Stimulated activated CD4-positive, alpha-beta T cell treated with anti-CD3 and anti-CD28 coated beads, Interleukin-1b, Interleukin-23, amount 100 ng/mL, for 24 hours (primary cell): ENCODE results near the gene MED28.
A peak's percentile ranks its signal among the peaks of the same experiment; 100 is the strongest.
"Not testable (repeated sequence)": the region's sequence is repeated elsewhere in the genome, so short reads cannot be mapped to it uniquely, and the experiment has no call there.

Source experiments
- DNase-seq, 4 experiments: peaks; one replicate each; pipeline ENCODE4 v3.0.0-alpha.2; 2020; ENCODE audit warnings: low read depth in 4 of 4, low spot score in 1 of 4

MED28 gene

DNA sequence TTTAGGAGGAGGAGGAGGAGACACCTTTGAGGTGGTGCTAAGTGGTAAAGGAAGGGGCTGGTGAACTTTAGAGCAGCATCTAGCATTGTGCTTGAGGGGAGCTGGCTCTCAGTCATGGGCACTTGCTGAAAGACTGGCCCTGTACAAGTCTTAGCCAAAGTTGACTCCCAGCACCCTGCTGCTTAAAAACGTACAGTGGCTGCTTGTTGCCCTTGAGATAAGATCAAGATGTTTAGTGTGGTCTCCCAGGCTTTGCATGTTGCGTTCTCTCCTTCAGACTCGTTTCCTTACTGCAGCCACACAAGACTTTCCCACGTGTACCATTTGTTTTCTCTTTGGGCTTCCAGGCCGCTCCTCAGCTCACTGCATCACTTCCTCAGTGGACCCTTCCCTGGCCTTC is 1.8 kb downstream of the MED28 start:
- DNase-seq: no peak

- DNase-seq: no peak
Measured at GRCh38 chr4:17618926-17619325, 4.5 kb downstream of the MED28 start.

- no peak for DNase-seq
Measured at GRCh38 chr4:17619416-17620105, 5.1 kb downstream of the MED28 start.

- DNase-seq: no peak
Measured at GRCh38 chr4:17623451-17624001, 9.1 kb downstream of the MED28 start.

GRCh38 chr4:17624821-17625220 is 10.4 kb downstream of the MED28 start:
- no peak for DNase-seq

DNA sequence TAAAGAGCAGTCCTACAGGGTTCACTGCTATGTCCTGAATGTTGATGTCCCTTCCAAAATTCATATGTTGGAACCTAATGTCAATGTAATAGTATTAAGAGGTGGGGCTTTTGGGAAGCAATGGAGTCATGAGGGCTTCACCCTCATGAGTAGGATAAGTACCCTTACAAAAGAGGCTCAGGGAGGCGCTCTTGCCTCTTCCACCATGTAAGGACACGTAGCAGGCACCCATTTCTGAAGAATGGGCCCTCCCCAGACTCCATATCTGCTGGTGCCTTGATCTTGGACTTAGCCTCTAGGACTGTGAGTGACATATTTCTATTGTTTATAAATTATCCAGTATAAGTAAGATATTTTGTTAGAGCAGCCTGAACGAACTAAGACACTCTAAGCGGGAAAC is 15.8 kb downstream of the MED28 start:
- DNase-seq: no peak

DNA sequence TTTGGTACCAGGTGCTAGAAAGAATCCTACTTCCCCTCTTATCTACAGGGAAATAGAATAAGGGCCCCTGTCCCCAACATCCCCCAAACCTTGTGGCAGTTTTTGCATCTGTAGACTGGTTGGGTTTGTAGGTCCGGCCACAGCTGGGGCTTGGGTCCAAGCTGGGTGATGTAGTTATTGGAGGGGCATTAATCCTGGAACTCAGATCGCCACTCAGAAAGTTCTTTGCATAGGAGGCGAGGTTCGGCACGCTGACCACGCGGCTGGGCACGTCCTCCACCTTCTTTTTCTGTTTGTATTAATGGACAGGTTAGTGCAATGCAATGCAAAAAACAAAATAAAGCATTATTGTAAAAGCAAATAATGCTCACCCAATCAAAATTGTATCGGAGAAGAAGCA is 19.2 kb downstream of the MED28 start:
- DNase-seq: no peak

GRCh38 chr4:17635056-17635455 is 20.6 kb downstream of the MED28 start:
- DNase-seq: no peak

GRCh38 chr4:17636341-17636695 is 21.9 kb downstream of the MED28 start:
- DNase-seq: no peak

DNA sequence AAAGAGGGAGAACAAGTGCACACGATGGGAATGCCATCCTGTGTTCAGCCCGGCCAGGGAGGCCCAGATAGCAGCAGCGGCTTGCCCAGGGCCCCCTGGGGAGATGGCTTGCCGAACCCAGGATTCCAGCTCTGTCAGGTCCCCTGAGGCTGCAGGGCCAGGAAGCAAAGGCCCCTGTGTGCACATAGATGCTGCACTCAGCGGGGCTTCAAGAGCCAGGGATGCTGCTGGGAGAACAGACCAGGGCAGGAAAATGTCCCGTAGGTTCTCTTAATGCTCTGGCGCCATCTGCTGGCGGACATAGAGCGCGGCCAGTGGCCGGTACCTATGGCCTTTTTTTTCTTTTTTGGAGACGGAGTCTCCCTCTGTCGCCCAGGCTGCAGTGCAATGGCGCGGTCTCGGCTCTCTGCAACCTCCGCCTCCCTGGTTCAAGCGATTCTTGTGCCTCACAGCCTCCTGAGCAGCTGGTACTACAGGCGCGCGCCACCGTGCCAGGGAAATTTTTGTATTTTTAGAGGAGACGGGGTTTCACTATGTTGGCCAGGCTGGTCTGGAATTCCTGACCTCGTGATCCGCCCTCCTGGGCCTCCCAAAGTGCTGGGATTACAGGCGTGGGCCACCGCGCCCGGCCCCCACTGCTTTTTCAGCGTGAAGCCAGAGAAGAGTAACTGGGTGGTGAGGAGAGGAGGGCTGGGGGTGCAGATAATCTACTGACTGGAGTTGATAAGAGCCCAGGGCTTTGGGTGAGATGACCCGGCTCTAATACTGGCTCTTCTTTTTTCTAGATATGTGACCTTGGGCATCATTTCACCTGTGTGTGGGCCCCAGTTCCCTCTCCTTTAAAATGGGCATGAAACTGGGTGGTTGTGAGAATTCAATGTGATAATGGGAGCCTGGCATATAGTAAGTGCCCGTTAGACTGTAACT is 22.5 kb downstream of the MED28 start:
- DNase-seq: peak; percentile 53 to 60 (median 55)

- DNase-seq: no peak
Measured at GRCh38 chr4:17639136-17639535, 24.7 kb downstream of the MED28 start.

- DNase-seq: no peak
Measured at GRCh38 chr4:17642398-17642783, 27.9 kb downstream of the MED28 start.

DNA sequence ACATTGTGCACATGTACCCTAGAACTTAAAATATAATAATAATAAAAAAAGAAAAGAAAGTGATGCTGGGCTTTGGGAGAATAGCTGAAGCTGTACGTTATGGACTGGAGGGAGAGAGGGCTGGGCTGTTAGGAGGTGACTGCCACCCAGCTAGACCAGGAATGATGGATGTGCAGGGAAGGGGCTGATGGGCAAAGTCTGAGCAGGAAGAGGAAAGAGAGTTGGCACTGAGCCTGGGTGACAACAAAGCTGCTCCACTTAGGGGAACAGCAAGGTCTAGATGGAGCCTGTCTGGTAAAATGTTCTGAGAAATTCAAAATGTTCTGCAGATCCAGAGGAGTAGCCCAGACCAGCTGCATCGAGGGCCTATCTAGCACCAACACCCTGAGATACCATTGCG is 32.3 kb downstream of the MED28 start:
- no peak for DNase-seq

GRCh38 chr4:17647176-17647806 is 32.9 kb downstream of the MED28 start:
- no peak for DNase-seq

DNA sequence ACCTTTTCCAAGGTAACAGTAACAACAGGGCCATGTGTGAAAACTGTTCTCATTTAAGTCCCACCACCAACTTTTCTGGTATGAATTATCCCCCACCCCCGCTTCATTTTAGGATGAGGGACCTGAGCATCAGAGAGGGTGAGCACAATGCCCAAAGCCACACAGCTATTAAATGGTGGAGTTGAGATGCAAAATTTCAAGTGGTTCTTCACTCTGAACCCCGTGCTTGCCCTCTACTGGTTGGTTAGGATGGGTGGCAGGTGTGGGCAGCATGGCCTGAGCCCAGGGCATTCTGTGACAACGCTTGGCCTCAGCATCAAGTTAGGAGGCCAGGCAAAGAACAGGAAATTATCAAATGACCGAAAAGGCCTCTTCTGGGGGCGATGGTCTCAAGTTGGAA is 33.5 kb downstream of the MED28 start:
- no peak for DNase-seq

GRCh38 chr4:17650406-17650805 is 36.0 kb downstream of the MED28 start:
- DNase-seq: no peak

- DNase-seq: no peak
Measured at GRCh38 chr4:17654701-17655100, 40.3 kb downstream of the MED28 start.

DNA sequence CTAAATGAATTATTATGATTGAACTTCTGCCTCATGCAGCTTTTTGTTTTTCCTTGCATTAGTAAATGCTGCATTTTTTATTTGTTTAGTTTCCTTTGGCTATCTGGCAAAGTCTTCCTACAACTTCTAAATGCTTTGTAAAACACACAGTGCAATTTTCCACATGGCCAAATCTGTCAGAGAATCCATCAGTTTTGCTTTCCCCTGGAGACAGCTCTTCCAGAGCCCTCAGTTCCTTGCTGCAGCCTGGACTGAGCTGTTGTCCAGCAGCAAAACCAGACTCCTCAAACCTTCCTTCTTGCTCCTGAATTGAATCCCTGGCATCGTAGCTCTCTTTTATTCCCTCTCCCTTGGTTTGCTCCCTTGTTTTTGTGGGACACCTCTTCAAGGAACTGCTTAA is 42.6 kb downstream of the MED28 start:
- no peak for DNase-seq

DNA sequence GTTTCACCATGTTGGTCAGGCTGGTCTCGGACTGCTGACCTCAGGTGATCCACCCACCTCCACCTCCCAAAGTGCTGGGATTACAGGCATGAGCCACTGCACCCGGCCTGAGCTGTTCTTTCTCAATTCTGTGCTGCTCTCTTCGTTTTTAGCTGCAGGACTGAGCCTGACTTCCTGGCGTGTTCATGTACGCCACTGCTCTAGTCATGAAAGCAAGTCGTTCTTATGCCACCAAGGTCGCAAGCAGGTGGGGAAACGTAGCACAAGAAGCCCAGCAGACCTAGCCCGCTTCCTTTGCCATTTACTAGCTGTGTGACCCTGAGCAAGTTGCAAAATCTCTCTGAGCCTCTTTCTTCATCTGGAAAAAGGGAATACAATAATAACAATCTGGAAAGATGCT is 43.4 kb downstream of the MED28 start:
- DNase-seq: no peak

DNA sequence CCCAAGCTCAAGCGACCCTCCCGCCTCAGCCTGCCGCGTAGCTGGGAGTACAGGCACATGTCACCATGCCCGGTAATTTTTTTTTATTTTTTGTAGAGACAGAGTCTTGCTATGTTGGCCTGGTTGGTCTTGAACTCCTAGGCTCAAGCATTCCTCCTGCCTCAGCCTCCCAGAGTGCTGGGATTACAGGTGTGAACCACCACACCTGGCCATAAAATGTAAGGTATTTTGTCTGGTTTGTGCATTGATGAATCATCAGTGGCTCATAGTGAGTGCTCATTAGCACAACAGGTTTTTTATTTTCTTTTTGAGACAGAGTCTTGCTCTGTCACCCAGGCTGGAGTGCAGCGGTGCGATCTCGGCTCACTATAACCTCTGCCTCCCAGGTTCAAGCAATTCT is 44.8 kb downstream of the MED28 start:
- DNase-seq: not testable (repeated sequence)

DNA sequence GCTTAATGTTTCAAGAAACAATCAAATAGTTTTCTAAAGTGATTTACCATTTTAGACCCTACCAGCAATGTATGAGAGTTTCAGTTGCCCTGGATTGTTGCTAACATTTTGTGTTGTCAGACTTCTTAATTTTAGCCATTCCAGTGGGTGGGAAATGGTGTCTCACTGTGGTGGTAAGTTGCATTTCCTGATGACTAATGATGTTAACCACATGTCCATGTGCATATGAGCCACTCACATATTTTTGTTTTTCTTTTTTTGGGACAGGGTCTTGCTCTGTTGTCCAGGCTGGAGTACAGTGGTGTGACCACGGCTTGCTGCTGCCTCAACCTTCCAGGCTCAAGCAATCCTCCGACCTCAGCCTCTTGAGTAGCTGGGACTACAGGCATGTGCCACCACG is 48.3 kb downstream of the MED28 start:
- no peak for DNase-seq

DNA sequence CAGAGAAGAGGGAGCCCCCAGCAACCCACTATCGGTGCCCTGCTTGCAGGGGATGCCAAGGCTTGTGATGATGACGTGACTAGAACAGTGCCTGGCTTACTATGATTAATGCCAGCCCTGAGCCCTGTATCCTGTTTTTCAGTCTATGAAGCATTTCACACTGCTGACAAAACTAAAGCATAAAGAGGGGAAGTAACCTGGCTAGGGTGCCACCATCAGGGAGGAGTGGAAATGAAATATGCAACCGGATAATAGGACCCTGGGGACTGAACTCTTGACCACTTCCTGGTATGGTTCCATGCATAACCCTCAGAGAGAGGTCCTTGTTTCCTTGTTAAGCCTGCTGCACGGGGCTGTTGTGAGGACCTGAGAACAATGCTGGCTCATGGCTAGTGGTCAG is 50.3 kb downstream of the MED28 start:
- DNase-seq: no peak
